Loucy (cell line): ENCODE measurements around the gene ENTHD1.

Source experiments
- EZH2phosphoT487 ChIP-seq: fragments of 200-600 bp; IDR thresholded peaks from 2 replicates; pipeline ENCODE4 v1.6.1; 2018; ENCODE audit warnings: antibody characterized with exemption, mild to moderate bottlenecking, moderate library complexity, borderline replicate concordance
- TF ChIP-seq, protein P1 (sequence below): fragments of 200-600 bp; sonication (generic); conservative IDR thresholded peaks from 2 replicates; pipeline ENCODE4 v1.5.1; 2014; ENCODE audit warnings: mild to moderate bottlenecking, antibody characterized with exemption, low read length

GRCh38 chr22:39914584-39914983 lies 21.0 kb upstream of the ENTHD1 start:
- TF ChIP-seq, protein P1, sequence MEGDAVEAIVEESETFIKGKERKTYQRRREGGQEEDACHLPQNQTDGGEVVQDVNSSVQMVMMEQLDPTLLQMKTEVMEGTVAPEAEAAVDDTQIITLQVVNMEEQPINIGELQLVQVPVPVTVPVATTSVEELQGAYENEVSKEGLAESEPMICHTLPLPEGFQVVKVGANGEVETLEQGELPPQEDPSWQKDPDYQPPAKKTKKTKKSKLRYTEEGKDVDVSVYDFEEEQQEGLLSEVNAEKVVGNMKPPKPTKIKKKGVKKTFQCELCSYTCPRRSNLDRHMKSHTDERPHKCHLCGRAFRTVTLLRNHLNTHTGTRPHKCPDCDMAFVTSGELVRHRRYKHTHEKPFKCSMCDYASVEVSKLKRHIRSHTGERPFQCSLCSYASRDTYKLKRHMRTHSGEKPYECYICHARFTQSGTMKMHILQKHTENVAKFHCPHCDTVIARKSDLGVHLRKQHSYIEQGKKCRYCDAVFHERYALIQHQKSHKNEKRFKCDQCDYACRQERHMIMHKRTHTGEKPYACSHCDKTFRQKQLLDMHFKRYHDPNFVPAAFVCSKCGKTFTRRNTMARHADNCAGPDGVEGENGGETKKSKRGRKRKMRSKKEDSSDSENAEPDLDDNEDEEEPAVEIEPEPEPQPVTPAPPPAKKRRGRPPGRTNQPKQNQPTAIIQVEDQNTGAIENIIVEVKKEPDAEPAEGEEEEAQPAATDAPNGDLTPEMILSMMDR = no peak
- no peak for TF ChIP-seq EZH2phosphoT487
